ENCODE results near the gene C2.

C2 gene

DNA sequence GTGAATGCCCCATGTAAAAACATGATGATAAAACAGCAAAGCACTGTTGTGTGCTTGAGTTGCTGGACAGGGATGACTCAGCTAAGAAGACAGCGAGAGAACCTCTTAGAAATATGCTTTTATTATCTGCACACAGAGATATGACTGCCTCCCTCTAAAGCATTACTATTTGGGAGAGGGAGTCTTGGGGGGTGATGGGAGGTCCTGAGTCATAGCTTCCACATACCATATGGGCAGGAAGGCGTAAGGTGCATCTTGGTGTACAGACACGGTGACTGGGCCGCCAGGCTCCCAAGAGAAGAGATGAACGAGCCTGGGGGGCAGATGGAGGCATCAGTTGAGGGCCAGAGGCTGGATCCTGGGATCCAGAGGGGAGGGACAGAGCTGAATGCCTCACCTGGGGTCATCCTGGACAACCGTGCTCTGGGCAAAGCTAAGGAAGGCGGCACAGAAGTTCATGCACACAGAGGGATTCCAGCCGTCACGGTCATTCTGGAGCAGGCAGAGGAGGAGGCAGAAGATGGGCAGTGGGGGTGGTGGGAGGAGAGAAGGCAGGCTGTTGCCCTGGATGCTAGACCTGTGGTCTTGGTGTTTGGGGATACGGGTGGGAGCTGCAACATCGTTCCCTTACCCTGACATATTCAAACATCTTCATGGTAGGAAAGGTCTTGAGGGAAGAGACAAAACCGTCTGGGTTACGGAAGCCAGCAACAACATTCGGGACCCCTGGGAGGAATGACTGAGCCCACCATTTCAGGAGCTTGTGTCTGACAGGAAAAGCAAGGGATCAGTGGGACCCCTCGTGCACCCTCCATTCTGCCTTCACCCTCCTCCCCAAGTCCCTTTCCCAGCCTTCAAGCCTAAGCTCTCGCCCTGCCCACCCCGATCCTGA lies 42.4 kb downstream of the C2 start:
- TF ChIP-seq MYC (IDR thresholded peaks at IDR 0.05; ENCODE audit: low read depth, low read length) (no peak), POLR2A (IDR thresholded peaks at IDR 0.05; ENCODE audit: extremely low read depth, insufficient read length) (no peak)
- TF ChIP-seq, protein P1, sequence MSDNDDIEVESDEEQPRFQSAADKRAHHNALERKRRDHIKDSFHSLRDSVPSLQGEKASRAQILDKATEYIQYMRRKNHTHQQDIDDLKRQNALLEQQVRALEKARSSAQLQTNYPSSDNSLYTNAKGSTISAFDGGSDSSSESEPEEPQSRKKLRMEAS (IDR thresholded peaks at IDR 0.05; ENCODE audit: low read depth, low read length): no peak
- TF ChIP-seq, protein P2, sequence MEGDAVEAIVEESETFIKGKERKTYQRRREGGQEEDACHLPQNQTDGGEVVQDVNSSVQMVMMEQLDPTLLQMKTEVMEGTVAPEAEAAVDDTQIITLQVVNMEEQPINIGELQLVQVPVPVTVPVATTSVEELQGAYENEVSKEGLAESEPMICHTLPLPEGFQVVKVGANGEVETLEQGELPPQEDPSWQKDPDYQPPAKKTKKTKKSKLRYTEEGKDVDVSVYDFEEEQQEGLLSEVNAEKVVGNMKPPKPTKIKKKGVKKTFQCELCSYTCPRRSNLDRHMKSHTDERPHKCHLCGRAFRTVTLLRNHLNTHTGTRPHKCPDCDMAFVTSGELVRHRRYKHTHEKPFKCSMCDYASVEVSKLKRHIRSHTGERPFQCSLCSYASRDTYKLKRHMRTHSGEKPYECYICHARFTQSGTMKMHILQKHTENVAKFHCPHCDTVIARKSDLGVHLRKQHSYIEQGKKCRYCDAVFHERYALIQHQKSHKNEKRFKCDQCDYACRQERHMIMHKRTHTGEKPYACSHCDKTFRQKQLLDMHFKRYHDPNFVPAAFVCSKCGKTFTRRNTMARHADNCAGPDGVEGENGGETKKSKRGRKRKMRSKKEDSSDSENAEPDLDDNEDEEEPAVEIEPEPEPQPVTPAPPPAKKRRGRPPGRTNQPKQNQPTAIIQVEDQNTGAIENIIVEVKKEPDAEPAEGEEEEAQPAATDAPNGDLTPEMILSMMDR (IDR thresholded peaks at IDR 0.05; ENCODE audit: low read depth, low read length): no peak
- DNase-seq (ENCODE audit: low read depth): no peak

DNA sequence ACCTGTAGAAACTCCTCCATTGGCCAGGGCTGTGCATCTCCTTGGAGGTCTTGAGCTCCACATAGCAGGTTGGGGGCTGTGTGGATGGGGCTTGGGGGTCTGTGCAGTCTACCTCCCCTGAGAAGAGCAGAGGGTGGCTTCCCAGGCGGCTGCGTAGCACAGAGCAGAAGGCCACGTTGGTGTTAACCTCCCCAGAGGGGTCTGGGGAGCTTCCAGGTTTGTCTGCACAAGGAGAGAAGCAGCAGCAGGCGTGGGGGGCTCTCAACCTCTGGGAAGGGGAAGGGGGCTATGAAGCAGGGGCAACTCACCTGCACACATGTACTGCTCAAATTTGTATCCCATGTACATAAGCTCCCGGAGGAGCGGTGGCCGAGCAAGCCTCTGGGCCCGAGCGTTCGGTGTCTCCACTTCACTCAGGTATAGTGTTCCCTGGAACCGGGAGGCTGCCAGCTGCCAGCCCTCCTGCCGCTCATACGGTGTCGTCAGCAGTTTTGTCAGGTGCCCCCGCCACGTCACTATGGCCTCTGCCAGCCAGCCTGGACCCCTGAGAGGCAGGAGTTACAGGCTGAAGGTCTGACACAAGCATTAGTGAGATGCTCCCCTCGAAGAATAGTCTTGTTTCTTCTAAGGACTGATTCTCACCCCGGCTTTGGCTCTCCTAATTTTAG lies 43.2 kb downstream of the C2 start:
- no peak for DNase-seq (ENCODE audit: low read depth)
- H3K4me3 ChIP-seq (ENCODE audit: low read depth, low read length): peak overlapping the region; percentile 99
- TF ChIP-seq, protein P1 (IDR thresholded peaks at IDR 0.05; ENCODE audit: low read depth, low read length): no peak
- TF ChIP-seq, protein P2 (IDR thresholded peaks at IDR 0.05; ENCODE audit: low read depth, low read length): no peak
- TF ChIP-seq POLR2A (IDR thresholded peaks at IDR 0.05; ENCODE audit: extremely low read depth, insufficient read length): no peak
- no peak for TF ChIP-seq MYC (IDR thresholded peaks at IDR 0.05; ENCODE audit: low read depth, low read length)

More for the DNA sequence above, 42.4 kb downstream of the C2 start:
- peak overlapping the region; percentile 99 for H3K4me3 ChIP-seq (ENCODE audit: low read depth, low read length)

DNA sequence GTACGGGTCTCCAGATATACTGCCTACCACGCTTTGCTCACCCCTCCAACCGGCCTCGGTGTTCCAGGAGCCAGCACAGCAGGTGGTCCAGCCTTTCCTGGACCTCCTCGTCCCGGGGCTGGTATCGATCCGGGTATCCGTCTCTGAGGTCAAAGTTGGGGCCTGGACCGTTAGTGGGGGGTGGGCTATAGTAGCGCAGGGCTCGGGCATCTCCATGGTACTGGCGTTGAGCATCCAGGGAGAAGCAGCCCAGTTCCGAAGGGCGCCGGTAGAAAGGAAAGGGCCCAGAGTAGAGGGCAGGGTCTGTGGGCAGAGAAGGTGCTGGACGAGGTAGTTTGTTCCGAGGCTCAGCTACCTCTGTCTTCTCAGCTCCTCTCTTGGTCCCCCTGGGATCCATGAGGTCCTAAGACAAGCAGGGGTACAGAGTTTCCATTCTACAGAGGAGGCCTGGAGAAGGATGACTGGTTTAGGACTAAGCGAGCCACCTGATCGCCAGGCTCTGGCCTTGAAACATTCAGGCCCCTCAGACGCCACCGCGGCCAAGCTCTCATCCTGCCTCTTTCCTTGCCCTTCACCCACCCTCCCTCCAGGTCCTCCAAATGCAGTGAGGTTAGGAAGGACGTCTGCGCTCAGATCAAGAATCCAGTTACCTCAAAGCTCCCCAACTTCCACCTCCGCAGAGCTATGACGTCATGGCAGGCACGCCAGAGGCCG lies 43.9 kb downstream of the C2 start:
- H3K4me3 ChIP-seq (ENCODE audit: low read depth, low read length): peak overlapping the region; percentile 99
- TF ChIP-seq, protein P1 (IDR thresholded peaks at IDR 0.05; ENCODE audit: low read depth, low read length): no peak
- TF ChIP-seq POLR2A (IDR thresholded peaks at IDR 0.05; ENCODE audit: extremely low read depth, insufficient read length) (peak; percentile 50), MYC (IDR thresholded peaks at IDR 0.05; ENCODE audit: low read depth, low read length) (no peak)
- TF ChIP-seq, protein P2 (IDR thresholded peaks at IDR 0.05; ENCODE audit: low read depth, low read length): no peak
- DNase-seq (ENCODE audit: low read depth): no peak

DNA sequence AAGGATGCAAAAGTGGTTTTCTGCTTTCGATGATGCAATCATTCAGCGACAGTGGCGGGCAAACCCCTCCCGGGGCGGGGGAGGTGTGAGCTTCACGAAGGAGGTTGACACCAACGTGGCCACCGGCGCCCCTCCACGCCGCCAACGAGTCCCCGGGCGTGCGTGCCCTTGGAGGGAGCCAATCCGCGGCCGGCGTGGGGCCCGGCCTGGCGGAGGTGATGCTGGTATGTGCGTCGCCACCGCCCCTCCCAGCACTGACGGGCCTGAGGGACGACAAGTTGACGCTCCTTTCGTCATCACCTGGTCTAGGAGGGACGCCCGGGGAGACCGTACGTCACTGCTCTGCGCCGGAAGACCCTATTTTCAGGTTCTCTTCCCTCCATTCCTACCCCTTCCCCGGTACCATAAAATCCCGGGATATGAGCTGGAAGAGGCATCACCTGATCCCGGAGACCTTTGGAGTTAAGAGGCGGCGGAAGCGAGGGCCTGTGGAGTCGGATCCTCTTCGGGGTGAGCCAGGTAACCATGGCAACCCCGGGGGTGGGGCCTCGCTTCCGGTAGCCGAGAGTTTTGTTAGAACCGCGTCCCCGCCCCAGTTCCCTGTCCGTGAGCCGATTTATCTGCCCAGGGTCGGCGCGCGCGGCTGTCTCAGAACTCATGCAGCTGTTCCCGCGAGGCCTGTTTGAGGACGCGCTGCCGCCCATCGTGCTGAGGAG lies 44.6 kb downstream of the C2 start, which contains the start of gene DXO:
DXO (minus strand) TSS at position 146 of the 716 bp plus-strand sequence. CDS start 463 bp downstream, outside the sequence.
- TF ChIP-seq MYC (IDR thresholded peaks at IDR 0.05; ENCODE audit: low read depth, low read length) (peak; percentile 47), POLR2A (IDR thresholded peaks at IDR 0.05; ENCODE audit: extremely low read depth, insufficient read length) (peak; percentile 32)
- TF ChIP-seq, protein P2 (IDR thresholded peaks at IDR 0.05; ENCODE audit: low read depth, low read length): no peak
- TF ChIP-seq, protein P1 (IDR thresholded peaks at IDR 0.05; ENCODE audit: low read depth, low read length): peak; percentile 76; the same call in 1 of the 2 replicates
- H3K4me3 ChIP-seq (ENCODE audit: low read depth, low read length): peak within 1 kb of the TSS; percentile 99

More for the DNA sequence above, 44.6 kb downstream of the C2 start, which contains the start of gene DXO:
- DNase-seq (ENCODE audit: low read depth): peak; percentile 100
